Measurements from ENCODE around the gene PEX11G.

DNA sequence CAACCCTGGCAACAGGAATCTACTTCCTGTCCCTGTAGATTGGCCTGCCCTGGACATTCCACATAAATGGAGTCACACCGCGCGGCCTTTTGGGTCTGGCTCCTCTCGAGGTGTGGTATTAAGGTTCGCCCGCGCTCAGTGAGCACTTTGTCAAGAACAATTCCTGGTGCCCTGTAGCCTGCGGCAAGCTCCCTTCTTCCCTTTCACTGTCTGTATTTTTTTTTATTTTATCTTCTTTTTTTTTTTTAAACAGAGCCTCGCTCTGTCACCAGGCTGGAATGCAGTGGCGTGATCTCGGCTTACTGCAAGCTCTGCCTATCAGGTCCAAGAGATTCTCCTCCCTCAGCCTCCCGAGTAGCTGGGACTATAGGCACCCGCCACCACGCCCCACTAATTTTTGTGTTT lies 28.3 kb downstream of the PEX11G start:
- no peak for TF ChIP-seq SP1 (IDR thresholded peaks at IDR 0.05)
- TF ChIP-seq, protein P1, sequence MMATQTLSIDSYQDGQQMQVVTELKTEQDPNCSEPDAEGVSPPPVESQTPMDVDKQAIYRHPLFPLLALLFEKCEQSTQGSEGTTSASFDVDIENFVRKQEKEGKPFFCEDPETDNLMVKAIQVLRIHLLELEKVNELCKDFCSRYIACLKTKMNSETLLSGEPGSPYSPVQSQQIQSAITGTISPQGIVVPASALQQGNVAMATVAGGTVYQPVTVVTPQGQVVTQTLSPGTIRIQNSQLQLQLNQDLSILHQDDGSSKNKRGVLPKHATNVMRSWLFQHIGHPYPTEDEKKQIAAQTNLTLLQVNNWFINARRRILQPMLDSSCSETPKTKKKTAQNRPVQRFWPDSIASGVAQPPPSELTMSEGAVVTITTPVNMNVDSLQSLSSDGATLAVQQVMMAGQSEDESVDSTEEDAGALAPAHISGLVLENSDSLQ (IDR thresholded peaks at IDR 0.05), result no peak
- no peak for TF ChIP-seq ARNT (IDR thresholded peaks at IDR 0.05)
- no peak for TF ChIP-seq BHLHE40 (IDR thresholded peaks at IDR 0.05; ENCODE audit: borderline replicate concordance)
- no peak for TF ChIP-seq HDGF (IDR thresholded peaks at IDR 0.05; ENCODE audit: borderline replicate concordance)
